CD4-positive, alpha-beta T cell treated with Interleukin-10 for 1 hour (primary cell): ENCODE data around the gene DNAH12.

ENCODE experiments used
- DNase-seq: peaks from one replicate; pipeline ENCODE4 v3.0.0-alpha.2; 2020

The DNAH12 gene

GRCh38 chr3:57544181-57545125 is at the start of gene DNAH12:
TSS of gene DNAH12 (minus strand) at chr3:57544344. CDS start at chr3:57542870, 1,474 bp downstream.
- DNase-seq, result no peak

DNA sequence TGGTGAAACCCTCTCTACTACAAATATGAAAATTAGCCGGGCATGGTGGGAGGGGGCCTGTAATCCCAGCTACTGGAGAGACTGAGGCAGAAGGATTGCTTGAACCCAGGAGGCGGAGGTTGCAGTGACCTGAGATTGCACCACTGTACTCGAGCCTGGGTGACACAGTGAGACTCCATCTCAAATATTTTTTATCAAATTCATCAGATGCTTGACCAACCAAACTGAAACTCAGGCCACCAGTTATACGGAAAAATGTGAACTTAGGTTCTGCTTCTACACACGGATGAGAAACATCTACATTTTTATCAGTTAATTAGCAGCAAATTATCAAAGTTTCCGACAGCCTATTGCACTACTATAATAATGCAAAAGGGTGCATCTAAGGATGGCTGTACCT is 48.2 kb upstream of the DNAH12 start:
- DNase-seq, result no peak

DNA sequence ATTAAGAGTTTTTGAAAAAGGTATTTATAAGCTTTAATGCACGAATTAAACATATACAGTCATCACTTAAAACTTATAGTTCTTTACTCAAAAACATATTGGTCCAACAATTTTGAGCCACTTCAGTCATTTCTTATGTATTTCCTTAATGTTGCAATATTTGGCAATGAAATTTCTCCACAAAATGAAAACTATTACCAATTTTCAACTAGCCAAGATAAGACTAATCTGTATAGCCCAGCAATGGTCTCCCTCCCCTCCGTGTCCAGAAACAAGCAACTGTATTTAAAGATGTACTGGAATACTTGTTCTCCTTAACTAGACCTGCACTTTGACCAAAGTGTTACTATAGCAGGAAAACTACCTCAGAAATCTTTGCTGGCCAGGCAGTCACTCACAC is 43.8 kb upstream of the DNAH12 start:
- no peak for DNase-seq

DNA sequence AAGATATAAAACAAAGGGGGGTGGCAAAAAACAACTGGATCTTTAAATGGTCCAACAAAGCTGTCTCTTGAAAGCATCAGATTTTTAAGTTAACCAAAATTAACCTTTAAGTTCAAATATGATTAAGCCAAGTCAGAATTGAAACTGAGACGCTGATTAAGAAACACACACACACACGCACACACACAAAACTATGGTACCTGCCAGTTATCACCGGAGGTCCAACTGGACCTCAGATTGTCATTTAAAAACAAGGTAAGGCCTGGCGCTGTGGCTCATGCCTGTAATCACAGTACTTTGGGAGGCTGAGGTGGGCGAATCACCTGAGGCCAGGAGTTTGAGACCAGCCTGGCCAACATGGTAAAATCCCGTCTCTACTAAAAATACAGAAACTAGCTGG is 42.6 kb upstream of the DNAH12 start:
- DNase-seq, result no peak

DNA sequence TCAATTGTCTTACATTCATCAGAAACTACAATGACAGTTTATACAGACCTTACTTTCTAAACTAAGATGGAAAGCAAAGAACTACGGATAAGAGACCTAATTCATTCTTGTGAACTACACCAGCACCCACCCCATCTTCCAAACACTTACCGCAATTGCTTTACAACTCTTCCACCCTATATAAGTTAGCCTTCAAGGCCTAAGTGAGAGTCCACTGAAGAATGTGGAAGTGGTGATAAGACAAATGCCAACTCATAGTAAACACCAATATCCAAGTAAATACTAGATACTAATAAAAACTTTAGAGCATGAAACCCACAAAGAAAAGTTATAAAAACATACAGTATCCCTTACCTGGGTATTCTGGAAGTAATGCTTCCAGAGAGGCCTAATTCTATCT is 39.4 kb upstream of the DNAH12 start:
- no peak for DNase-seq

DNA sequence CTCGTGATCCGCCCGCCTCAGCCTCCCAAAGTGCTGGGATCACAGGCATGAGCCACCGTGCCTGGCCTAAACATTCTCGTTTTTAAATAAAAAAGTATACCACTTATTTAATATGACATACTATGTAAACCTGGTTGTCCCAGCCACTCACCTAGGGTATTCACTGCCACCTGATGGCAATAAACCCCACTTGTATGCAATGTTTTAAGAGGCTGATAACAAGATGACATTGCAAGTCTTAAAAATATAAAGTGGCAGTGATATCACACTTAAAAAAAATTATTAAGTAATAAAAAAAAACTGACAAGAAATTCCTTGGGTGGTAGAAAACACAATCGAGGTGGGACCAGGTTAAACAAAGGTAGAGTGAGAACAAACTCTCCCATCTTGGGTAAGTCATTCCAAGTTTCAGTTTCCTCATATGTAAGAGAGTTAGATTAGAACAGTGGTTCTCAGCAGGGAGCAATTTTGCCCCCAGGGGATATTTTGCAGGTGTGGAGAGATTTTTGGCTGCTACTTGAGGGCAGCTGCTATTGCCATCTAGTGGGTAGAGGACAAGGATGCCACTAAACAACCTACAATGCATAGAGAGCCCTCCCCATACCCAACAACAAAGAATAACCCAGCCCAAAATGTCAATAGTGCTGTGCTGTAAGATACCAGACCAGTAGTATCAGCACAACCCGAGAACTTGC is 38.5 kb upstream of the DNAH12 start:
- DNase-seq, result peak; percentile 27

- DNase-seq, result no peak
These were observed 33.7 kb upstream of the DNAH12 start for GRCh38 chr3:57577801-57578200.

GRCh38 chr3:57575966-57576626 is 32.0 kb upstream of the DNAH12 start:
- no peak for DNase-seq

DNA sequence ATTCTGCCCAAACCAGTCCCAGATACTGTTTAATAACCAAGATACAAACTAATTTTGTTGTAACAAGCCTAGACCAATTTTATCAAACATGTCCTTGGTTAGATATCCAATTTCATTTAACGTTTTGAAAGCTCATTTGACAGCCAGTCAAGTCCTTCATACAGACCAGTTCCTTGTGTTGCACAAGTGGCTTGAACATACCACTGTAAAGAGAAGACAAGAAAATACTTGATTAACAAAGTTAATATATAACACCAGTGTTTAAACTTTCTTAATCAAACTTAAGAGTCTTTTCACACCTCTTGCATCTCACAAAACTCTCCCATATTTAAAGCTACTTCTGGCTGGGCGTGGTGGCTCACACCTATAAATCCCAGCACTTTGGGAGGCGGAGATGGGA is 28.0 kb upstream of the DNAH12 start:
- no peak for DNase-seq

DNA sequence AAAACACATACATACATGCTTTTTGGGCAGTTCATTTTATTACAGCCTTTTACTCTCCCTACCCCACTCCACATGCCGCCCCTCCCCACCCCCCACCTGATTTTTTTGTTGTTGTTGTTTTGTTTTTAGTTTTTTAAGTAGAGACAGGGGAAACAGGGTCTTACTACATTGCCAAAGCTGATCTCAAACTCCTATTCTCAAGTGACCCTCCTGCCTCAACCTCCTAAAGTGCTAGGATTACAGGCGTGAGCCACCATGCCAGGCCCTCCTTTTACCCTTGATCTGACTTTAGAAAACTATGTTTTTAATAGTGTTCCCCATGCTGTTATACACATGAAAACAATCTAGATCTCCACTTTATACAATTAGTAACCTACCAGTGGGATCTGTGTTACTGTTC is 26.7 kb upstream of the DNAH12 start:
- DNase-seq, result no peak

- no peak for DNase-seq
These were observed 25.8 kb upstream of the DNAH12 start for GRCh38 chr3:57569859-57570450.

DNA sequence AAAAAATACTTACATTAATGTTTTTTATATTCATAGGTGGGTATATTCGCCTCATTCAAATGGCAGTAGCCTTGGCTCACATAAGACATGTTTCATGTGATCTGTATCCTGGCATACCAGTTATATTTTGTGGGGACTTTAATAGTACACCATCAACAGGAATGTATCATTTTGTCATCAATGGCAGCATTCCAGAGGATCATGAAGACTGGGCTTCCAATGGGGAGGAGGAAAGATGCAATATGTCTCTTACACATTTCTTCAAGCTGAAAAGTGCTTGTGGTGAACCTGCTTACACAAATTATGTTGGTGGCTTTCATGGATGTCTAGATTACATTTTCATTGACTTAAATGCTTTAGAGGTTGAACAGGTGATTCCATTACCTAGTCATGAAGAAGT is 15.4 kb upstream of the DNAH12 start:
- no peak for DNase-seq

DNA sequence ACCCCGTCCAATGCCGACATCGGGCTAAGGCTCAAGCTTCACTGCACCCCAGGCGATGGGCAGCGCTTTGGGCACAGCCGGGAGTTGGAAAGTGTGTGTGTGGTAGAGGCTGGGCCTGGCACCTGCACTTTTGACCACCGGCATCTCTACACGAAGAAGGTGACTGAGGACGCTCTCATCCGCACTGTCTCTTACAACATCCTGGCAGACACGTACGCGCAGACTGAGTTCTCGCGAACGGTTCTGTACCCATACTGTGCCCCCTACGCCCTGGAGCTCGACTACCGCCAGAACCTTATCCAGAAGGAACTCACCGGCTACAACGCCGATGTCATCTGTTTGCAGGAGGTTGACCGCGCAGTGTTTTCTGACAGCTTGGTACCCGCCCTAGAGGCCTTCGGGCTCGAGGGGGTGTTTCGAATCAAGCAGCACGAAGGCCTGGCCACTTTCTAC is 13.0 kb upstream of the DNAH12 start:
- DNase-seq, result peak; percentile 41

DNA sequence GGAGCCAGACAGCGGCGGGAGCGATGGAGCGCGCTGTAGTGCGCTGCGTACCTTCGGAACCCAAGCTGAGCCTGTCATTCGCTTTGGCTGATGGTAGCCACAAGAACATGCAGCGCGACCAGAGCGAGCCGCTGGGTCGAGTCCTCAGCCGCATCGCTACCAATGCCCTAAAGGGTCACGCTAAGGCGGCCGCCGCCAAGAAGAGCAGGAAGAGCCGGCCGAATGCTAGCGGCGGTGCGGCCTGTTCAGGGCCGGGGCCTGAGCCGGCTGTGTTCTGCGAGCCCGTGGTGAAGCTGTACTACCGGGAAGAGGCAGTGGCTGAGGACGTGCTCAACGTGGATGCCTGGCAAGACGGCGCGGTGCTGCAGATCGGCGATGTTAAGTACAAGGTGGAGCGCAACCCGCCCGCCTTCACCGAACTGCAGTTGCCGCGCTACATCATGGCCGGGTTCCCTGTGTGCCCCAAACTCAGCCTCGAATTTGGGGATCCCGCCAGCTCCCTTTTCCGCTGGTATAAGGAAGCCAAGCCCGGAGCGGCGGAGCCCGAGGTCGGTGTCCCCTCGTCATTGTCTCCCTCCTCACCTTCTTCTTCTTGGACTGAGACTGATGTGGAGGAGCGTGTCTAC is 12.4 kb upstream of the DNAH12 start:
- DNase-seq, result peak; percentile 49

- peak; percentile 87 for DNase-seq
These were observed 11.8 kb upstream of the DNAH12 start, which contains the start of gene PDE12 for GRCh38 chr3:57555738-57556458. TSS of gene PDE12 (plus strand) at chr3:57556274. CDS start at chr3:57556380, 106 bp downstream.

- DNase-seq, result no peak
These were observed 11.2 kb upstream of the DNAH12 start for GRCh38 chr3:57555306-57555705.

GRCh38 chr3:57546616-57547015 is 2.5 kb upstream of the DNAH12 start:
- DNase-seq, result no peak

DNA sequence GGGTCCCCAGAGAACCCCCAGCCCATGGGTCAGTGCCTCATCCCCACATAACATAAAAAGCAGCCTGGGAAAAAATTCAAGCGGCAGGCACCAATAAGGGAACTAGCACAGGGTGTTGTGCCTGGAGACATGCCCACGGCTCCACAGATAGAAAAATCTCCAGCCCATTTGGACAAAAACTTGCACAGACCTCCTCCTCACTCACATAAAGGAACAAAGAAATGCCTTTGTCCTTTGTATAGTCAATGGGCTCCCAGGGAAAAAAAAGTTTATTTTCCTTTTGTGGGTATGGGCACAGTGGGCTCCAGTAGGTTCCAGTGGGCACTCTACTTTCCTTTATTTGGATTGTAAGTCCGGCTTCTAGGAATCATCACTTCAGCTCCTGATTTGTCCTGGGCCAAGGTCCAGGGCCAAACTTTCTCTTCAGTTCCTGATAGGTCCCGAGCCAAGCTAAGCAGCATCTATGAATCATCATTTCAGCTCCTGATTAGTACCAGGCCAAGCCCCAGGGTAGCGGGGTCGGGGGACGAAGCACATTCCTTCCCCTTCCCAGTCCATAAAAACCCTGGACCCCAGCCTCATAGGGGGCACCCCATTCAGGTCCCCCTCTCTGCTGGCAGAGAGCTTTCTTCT is 1.6 kb upstream of the DNAH12 start:
- DNase-seq, result no peak

GRCh38 chr3:57538465-57538864 is 5.7 kb downstream of the DNAH12 start:
- DNase-seq, result no peak

DNA sequence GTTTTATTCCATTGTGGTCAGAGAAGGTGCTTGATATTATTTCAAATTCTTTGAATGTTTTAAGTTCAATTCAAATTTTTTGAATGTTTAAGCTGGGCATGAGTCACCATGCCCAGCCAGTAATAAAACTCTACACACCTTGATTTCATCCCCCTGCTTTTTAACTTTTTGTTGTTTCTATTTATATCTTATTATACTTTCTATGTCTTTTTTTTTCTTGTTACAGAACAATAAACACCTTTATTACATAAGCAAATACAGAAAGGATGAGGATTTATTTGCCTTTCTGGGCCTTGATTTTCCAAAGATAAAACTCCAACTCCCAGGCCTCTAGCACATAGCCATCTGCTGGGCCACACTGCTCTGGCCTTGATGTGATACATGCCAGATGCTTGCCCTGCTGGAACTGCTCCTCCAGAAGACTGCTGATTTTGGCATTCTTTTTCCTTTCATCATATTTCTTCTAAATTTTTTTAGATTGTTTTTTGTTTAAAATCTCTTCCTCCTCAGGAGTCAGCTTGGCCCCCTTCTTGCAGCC is 14.0 kb downstream of the DNAH12 start:
- DNase-seq, result no peak
